GM12873 (cell line): Measurements from ENCODE around the gene FAM110D.

ENCODE experiments used
- TF ChIP-seq, protein P1 (sequence below): IDR thresholded peaks from 2 replicates; pipeline ENCODE4 v1.5.1; 2012; ENCODE audit warnings: low read depth, mild to moderate bottlenecking, moderate library complexity, low read length, control low read depth; ENCODE audit not compliant: insufficient read depth; ENCODE audit errors: missing control alignments

FAM110D gene

DNA sequence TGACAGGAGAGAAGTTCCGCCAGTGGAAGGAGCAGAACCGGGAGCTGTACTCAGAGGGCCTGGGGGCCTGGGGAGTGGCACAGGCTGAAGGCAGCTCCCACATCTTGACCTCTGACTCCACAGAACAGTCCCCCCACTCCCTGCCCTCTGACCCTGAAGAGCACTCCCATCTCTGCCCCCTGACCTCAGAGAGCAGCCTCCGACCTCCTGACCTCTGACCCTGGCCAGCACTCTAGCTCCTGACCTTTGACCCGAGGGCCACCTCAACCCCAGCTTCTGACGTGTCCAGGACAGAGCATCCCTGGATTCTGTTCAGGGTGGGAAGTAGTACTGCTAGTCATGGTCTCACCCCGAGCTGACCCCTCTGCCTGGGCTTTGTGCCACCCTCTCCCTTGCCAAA lies 30.5 kb downstream of the FAM110D start:
- TF ChIP-seq, protein P1, sequence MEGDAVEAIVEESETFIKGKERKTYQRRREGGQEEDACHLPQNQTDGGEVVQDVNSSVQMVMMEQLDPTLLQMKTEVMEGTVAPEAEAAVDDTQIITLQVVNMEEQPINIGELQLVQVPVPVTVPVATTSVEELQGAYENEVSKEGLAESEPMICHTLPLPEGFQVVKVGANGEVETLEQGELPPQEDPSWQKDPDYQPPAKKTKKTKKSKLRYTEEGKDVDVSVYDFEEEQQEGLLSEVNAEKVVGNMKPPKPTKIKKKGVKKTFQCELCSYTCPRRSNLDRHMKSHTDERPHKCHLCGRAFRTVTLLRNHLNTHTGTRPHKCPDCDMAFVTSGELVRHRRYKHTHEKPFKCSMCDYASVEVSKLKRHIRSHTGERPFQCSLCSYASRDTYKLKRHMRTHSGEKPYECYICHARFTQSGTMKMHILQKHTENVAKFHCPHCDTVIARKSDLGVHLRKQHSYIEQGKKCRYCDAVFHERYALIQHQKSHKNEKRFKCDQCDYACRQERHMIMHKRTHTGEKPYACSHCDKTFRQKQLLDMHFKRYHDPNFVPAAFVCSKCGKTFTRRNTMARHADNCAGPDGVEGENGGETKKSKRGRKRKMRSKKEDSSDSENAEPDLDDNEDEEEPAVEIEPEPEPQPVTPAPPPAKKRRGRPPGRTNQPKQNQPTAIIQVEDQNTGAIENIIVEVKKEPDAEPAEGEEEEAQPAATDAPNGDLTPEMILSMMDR = no peak

DNA sequence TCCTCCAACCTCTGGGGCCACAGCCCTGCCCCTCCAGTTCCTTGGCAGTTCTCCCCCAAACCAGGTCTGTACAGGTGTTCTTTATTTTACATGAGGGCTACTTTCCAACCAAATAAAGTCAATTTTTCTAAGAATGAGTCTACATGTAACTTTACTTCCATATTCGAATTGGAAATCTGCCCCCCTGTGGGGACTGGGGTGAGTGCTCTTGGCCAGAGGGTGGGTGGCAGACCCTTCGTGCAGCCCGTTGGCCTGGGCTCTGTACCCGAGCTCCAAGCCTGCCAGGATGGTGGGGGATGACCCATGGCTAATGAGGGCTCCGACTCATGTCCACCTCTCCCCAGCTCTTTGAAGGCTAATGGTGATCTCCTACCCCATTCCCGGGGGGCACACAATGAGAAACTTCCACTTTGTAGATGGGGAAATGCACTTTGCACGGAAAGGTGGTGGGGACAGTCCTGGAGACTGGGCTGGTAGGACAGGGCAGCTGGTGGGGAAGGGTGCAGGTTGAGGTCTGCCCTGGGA lies 30.9 kb downstream of the FAM110D start:
- TF ChIP-seq, protein P1 = no peak

DNA sequence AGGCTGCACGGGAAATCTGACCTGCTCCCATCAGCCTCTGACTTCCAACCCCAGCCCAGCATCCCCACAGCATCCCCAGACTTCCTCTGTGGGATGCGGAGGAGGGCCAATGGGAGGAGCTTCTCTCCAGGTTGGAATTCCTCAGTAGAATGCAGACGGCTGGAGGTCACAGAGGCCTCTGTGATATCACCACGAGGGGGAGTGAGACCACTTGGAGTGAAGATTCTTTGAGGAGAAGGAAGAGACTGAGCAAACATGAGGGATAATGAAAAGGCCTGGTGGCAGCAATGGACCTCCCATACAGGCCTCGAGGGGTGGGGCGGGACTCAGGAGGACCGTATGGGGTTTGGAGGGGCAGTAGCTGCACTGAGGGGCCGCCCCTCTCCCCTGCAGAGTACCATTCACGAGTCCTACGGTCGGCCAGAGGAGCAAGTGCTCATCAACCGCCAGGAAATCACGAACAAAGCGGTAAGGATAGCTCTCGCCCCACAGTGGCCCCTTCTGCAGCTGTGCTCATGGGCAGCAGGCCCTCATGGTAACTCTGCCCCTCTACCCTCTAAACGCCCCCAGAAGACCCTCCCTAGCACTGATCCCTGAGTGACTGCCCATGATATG lies 31.6 kb downstream of the FAM110D start, which contains the start of gene CATSPER4:
Gene CATSPER4, plus strand, starts transcription at position 230 of the 615 bp plus-strand sequence. Its CDS starts 26 bp downstream, at position 256.
- TF ChIP-seq, protein P1 = no peak

DNA sequence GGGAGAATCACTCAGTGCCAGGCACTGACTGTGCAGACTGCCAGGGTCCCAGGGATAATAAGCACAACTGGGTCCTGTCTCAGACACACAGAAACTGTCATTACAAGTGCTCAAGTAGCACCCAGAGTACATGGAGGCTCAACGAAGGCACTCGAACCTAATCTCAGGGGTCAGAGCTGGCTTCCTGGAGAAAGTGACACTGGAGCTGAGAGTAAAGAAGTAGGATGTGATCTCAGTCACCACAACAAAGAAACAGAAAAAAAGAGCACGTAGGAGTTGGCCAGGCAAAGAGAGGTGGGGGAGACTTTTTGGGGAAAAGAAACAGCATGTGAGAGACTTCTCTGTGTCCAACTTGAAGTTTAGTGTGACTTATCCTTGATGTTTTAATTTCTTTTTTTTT lies 32.9 kb downstream of the FAM110D start:
- TF ChIP-seq, protein P1 = no peak

DNA sequence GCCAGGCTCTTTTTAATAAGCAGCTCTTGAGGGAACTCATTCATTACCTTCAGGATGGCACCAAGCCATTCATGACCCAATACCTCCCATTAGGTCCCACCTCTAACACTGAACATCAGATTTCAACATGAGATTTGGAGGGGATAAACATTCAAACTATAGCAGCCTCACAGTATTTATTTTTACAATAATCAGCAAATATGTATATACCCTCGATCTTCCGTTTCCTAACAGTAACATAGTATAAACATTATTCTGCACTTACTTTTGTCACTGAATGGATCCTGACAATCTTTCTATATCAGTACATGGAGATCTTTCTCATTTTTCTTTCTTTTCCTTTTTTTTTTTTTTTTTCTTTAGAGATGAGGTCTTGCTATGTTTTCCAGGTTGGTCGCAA lies 36.9 kb downstream of the FAM110D start:
- TF ChIP-seq, protein P1 = no peak

DNA sequence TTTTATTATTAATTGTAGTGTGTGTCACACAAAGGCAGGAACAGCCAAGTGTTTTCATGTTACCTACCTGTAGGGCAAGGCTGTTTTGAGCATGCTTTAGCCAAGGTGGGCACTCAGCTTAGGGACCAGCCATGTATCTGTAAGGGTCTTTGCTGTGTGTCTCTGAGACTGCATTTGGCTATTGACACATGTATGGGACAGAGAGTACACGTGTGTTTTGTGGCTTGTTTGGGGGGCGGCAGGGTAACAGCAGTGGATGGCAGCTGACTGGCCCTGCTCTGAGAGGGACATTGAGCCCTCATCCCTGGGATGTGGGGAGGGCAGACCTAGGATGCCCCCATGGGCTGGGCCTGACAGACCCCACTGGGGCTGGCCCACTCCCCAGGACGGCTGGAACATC lies 38.4 kb downstream of the FAM110D start:
- TF ChIP-seq, protein P1 = no peak

DNA sequence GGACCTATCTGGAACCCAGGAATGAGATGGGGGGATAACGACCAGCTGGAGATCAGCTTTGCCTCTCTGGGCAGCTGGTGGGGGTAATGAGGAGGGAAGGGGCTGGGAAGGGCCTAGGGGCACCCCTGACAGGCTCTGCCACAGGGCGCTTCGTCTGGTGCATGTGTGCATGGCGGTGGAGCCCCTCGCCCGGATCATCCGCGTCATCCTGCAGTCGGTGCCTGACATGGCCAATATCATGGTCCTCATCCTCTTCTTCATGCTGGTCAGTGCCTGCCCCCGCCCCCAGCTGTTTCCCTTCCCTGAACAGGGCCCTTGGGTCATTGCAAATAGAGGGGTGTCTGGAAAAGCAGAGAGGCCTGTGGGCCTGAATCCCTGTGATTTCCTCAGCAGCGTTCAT lies 38.9 kb downstream of the FAM110D start:
- TF ChIP-seq, protein P1 = no peak
